HepG2 (cell line): Measurements from ENCODE around the gene KAT6B. TPM values are rescaled to one million over a fixed set of nuclear protein-coding genes. Genes with fewer than 3 reads are reported as not detected.
A peak's percentile ranks its signal among the peaks of the same experiment; 100 is the strongest.

Experiments used
- ARNT ChIP-seq: fragments of 450-650 bp; IDR thresholded peaks from 2 replicates; pipeline ENCODE4 v1.6.1; 2017
- CEBPG ChIP-seq: IDR thresholded peaks from 2 replicates; pipeline ENCODE4 v1.6.1; 2016
- CHD4 ChIP-seq: fragments of 200-600 bp; sonication (generic); IDR thresholded peaks from 2 replicates; pipeline ENCODE4 v1.7.0; 2017; ENCODE audit warnings: mild to moderate bottlenecking, low read length, borderline replicate concordance
- CSRNP1 ChIP-seq: sonication (generic); formaldehyde crosslinking; IDR thresholded peaks from 2 replicates; pipeline ENCODE4 v1.8.1; 2023; ENCODE audit warnings: mild to moderate bottlenecking, missing genetic modification reagents
- HES4 ChIP-seq: sonication (generic); formaldehyde crosslinking; IDR thresholded peaks from 2 replicates; pipeline ENCODE4 v1.9.0; 2021; ENCODE audit warnings: mild to moderate bottlenecking, missing genetic modification reagents, borderline replicate concordance
- HNRNPUL1 ChIP-seq: fragments of 200-400 bp; formaldehyde crosslinking; IDR thresholded peaks from 2 replicates; pipeline ENCODE4 v1.6.1; 2017; ENCODE audit warnings: low read depth, mild to moderate bottlenecking, low read length, moderate library complexity
- MED8 ChIP-seq: sonication (generic); formaldehyde crosslinking; IDR thresholded peaks from 2 replicates; pipeline ENCODE4 v1.8.1; 2023; ENCODE audit warnings: mild to moderate bottlenecking, missing genetic modification reagents; ENCODE audit not compliant: insufficient replicate concordance
- MTF1 ChIP-seq: sonication (generic); formaldehyde crosslinking; IDR thresholded peaks from 2 replicates; pipeline ENCODE4 v1.5.0; 2020; ENCODE audit warnings: missing genetic modification reagents
- RAD21 ChIP-seq: fragments of 450-650 bp; formaldehyde crosslinking; IDR thresholded peaks from 2 replicates; pipeline ENCODE4 v1.5.0; 2020; ENCODE audit warnings: mild to moderate bottlenecking
- SNAI1 ChIP-seq: sonication (generic); formaldehyde crosslinking; IDR thresholded peaks from 2 replicates; pipeline ENCODE4 v1.5.0; 2020; ENCODE audit warnings: mild to moderate bottlenecking, missing genetic modification reagents, borderline replicate concordance
- TERF1 ChIP-seq: sonication (generic); formaldehyde crosslinking; IDR thresholded peaks from 2 replicates; pipeline ENCODE4 v1.8.0; 2022; ENCODE audit warnings: mild to moderate bottlenecking, missing genetic modification reagents, moderate library complexity
- TSC22D2 ChIP-seq: sonication (generic); formaldehyde crosslinking; IDR thresholded peaks from 2 replicates; pipeline ENCODE4 v1.5.1; 2020; ENCODE audit warnings: missing genetic modification reagents, mild to moderate bottlenecking, borderline replicate concordance
- ZBTB42 ChIP-seq: sonication (generic); formaldehyde crosslinking; IDR thresholded peaks from 2 replicates; pipeline ENCODE4 v1.5.0; 2020; ENCODE audit warnings: mild to moderate bottlenecking, missing genetic modification reagents
- ZMYM4 ChIP-seq: sonication (generic); formaldehyde crosslinking; IDR thresholded peaks from 2 replicates; pipeline ENCODE4 v1.8.1; 2023; ENCODE audit warnings: mild to moderate bottlenecking, missing genetic modification reagents
- ZNF292 ChIP-seq: sonication (generic); formaldehyde crosslinking; IDR thresholded peaks from 2 replicates; pipeline ENCODE4 v1.8.1; 2022; ENCODE audit warnings: mild to moderate bottlenecking, low read depth, missing genetic modification reagents, borderline replicate concordance
- ZNF556 ChIP-seq: sonication (generic); formaldehyde crosslinking; IDR thresholded peaks from 2 replicates; pipeline ENCODE4 v1.4.0; 2020; ENCODE audit warnings: mild to moderate bottlenecking, missing genetic modification reagents, borderline replicate concordance
- ZNF672 ChIP-seq: sonication (generic); formaldehyde crosslinking; IDR thresholded peaks from 2 replicates; pipeline ENCODE4 v1.8.1; 2022; ENCODE audit warnings: missing genetic modification reagents
- ZNF841 ChIP-seq: sonication (generic); formaldehyde crosslinking; IDR thresholded peaks from 2 replicates; pipeline ENCODE4 v1.8.1; 2023; ENCODE audit warnings: missing genetic modification reagents, borderline replicate concordance
- ZSCAN25 ChIP-seq: sonication (generic); formaldehyde crosslinking; IDR thresholded peaks from 2 replicates; pipeline ENCODE4 v1.8.0; 2022; ENCODE audit warnings: mild to moderate bottlenecking, missing genetic modification reagents
- polyA plus RNA-seq, 8 experiments: library from polyadenylated mRNA; depleted of rRNA in 3 of 8; stranded (reverse) in 7 of 8; unstranded in 1 of 8; fragments of >200 nt; fragmentation: Illumina TruSeq in 4 of 8; extraction: Trizol in 4 of 8; gene quantifications; 2 replicates each; pipeline versions ENCODE4 v1.2.1 to v1.2.3, GENCODE V29; 2011 to 2016; ENCODE audit warnings: low read depth in 4 of 8, missing spikeins in 1 of 8, mixed read lengths in 1 of 8; ENCODE audit not compliant: insufficient read depth in 1 of 8
- total RNA-seq, 5 experiments: library from RNA; depleted of rRNA; stranded (reverse); fragments of >200 nt; fragmentation: Illumina TruSeq; extraction: Trizol; gene quantifications; 2 replicates each; pipeline ENCODE4 v1.2.3, GENCODE V29; 2016; ENCODE audit warnings: low read depth in 1 of 5
- TF ChIP-seq, protein P1 (sequence below): sonication (generic); formaldehyde crosslinking; IDR thresholded peaks from 2 replicates; pipeline ENCODE4 v1.8.1; 2022; ENCODE audit warnings: low read depth, mild to moderate bottlenecking, missing genetic modification reagents
- TF ChIP-seq, protein P2 (sequence below): sonication (generic); formaldehyde crosslinking; IDR thresholded peaks from 2 replicates; pipeline ENCODE4 v1.9.0; 2021; ENCODE audit warnings: missing genetic modification reagents, borderline replicate concordance

KAT6B gene
- total and polyA plus RNA-seq, 2 of the 13 experiments (the other 11 are each of a cell fraction or from before 2014, with no cell fraction given): 3.0 to 9.5 TPM

- TF ChIP-seq CSRNP1 (CRISPR knock-in tag): no peak
- TF ChIP-seq SNAI1 (CRISPR knock-in tag): no peak
- TF ChIP-seq, protein P1, sequence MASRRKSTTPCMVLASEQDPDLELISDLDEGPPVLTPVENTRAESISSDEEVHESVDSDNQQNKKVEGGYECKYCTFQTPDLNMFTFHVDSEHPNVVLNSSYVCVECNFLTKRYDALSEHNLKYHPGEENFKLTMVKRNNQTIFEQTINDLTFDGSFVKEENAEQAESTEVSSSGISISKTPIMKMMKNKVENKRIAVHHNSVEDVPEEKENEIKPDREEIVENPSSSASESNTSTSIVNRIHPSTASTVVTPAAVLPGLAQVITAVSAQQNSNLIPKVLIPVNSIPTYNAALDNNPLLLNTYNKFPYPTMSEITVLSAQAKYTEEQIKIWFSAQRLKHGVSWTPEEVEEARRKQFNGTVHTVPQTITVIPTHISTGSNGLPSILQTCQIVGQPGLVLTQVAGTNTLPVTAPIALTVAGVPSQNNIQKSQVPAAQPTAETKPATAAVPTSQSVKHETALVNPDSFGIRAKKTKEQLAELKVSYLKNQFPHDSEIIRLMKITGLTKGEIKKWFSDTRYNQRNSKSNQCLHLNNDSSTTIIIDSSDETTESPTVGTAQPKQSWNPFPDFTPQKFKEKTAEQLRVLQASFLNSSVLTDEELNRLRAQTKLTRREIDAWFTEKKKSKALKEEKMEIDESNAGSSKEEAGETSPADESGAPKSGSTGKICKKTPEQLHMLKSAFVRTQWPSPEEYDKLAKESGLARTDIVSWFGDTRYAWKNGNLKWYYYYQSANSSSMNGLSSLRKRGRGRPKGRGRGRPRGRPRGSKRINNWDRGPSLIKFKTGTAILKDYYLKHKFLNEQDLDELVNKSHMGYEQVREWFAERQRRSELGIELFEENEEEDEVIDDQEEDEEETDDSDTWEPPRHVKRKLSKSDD: peak; percentile 49; the same call in 1 of the 2 replicates
- no peak for TF ChIP-seq ZBTB42 (CRISPR knock-in tag)
- TF ChIP-seq CEBPG (CRISPR knock-in tag): no peak
- peak; percentile 54 for TF ChIP-seq RAD21 (CRISPR knock-in tag)
- no peak for TF ChIP-seq HES4 (CRISPR knock-in tag)
- TF ChIP-seq MED8 (CRISPR knock-in tag): no peak
- TF ChIP-seq HNRNPUL1: no peak
- TF ChIP-seq ZNF672 (CRISPR knock-in tag): no peak
- TF ChIP-seq, protein P2, sequence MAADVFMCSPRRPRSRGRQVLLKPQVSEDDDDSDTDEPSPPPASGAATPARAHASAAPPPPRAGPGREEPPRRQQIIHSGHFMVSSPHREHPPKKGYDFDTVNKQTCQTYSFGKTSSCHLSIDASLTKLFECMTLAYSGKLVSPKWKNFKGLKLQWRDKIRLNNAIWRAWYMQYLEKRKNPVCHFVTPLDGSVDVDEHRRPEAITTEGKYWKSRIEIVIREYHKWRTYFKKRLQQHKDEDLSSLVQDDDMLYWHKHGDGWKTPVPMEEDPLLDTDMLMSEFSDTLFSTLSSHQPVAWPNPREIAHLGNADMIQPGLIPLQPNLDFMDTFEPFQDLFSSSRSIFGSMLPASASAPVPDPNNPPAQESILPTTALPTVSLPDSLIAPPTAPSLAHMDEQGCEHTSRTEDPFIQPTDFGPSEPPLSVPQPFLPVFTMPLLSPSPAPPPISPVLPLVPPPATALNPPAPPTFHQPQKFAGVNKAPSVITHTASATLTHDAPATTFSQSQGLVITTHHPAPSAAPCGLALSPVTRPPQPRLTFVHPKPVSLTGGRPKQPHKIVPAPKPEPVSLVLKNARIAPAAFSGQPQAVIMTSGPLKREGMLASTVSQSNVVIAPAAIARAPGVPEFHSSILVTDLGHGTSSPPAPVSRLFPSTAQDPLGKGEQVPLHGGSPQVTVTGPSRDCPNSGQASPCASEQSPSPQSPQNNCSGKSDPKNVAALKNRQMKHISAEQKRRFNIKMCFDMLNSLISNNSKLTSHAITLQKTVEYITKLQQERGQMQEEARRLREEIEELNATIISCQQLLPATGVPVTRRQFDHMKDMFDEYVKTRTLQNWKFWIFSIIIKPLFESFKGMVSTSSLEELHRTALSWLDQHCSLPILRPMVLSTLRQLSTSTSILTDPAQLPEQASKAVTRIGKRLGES (CRISPR knock-in tag): no peak
- peak; percentile 46; the same call in 1 of the 2 replicates for TF ChIP-seq ZMYM4
- no peak for TF ChIP-seq ZNF556
- TF ChIP-seq ZNF292 (CRISPR knock-in tag): no peak
- TF ChIP-seq TERF1 (CRISPR knock-in tag): no peak
- no peak; the same call in 1 of the 2 replicates for TF ChIP-seq ZSCAN25
- TF ChIP-seq CHD4: no peak
- TF ChIP-seq ZNF841 (CRISPR knock-in tag): no peak
- TF ChIP-seq TSC22D2 (CRISPR knock-in tag): no peak
- TF ChIP-seq ARNT: no peak
- no peak for TF ChIP-seq MTF1 (CRISPR knock-in tag)
Observed at GRCh38 chr10:74826142-74827044, at the start of gene KAT6B (continued).
